Measurements from ENCODE around the gene BMERB1. TPM values are rescaled to one million over a fixed set of nuclear protein-coding genes. Genes with fewer than 3 reads are reported as not detected.

Gene BMERB1
- total RNA-seq, 4 donors from 2014 or later: 75.6 to 103 (median 92.9) TPM

DNA sequence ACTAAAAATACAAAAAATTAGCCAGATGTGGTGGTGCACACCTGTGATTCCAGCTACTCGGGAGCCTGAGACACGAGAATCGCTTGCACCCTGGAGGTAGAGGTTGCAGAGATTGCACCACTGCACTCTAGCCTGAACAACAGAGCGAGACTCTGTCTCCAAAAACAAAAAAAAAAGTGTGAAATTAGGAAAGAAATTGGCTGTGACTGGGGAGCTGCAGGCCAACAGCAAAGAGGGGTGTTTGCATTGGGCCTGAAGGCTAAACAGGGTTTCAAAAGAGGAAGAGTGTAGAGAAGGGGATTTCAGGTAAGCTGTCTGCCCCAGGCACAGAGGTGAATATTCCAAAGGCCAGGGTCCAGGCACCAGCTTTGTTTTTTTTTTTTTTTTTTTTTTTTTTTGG, 9.4 kb downstream of the BMERB1 start:
- DNase-seq (ENCODE audit: extremely low spot score): no peak
- Histone ChIP-seq H3K9me3 (no peaks in the 10 kb centered on the region), H3K4me3 (no peak overlapping the region), H3K4me1 (peaks cover 0 to 29% (median 23%) of the 10 kb centered on the region in 4 donors), H3K36me3 (peaks cover 0 to 12% (median 0%) of the 10 kb centered on the region in 4 donors), H3K27ac (replicated peaks in 1 of 4) (no peak overlapping the region), H3K27me3 (no peaks in the 10 kb centered on the region)
- TF ChIP-seq EP300 (IDR thresholded peaks at IDR 0.05) (no peak), POLR2A (IDR thresholded peaks at IDR 0.05; ENCODE audit: low read depth) (no peak)
- TF ChIP-seq, protein P1, sequence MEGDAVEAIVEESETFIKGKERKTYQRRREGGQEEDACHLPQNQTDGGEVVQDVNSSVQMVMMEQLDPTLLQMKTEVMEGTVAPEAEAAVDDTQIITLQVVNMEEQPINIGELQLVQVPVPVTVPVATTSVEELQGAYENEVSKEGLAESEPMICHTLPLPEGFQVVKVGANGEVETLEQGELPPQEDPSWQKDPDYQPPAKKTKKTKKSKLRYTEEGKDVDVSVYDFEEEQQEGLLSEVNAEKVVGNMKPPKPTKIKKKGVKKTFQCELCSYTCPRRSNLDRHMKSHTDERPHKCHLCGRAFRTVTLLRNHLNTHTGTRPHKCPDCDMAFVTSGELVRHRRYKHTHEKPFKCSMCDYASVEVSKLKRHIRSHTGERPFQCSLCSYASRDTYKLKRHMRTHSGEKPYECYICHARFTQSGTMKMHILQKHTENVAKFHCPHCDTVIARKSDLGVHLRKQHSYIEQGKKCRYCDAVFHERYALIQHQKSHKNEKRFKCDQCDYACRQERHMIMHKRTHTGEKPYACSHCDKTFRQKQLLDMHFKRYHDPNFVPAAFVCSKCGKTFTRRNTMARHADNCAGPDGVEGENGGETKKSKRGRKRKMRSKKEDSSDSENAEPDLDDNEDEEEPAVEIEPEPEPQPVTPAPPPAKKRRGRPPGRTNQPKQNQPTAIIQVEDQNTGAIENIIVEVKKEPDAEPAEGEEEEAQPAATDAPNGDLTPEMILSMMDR (IDR thresholded peaks at IDR 0.05): no peak
- 94% methylated on average over 4 of the region's 4 CpGs for WGBS
- intact Hi-C loops (cut with DNase I): no loop called here

DNA sequence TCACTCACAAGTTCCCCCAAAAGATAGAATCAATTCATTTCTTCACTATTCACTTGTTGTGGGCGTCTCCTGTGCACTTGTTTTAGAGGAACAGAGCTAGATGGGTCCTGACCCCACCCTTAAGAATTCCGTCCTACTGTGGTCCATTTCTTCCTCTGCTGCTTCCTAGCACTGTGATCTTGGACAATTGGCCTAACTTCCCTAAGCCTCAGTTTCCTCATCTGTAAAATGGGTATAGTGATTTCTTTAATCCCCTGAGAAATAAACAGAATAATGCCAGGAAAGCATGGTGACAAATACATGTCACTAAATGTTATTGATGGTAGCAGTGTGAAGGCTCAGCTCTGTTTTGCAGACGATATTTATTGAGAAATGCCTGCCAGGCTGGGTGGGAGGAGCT, 9.9 kb downstream of the BMERB1 start:
- Histone ChIP-seq H3K4me1 (peaks cover 0 to 28% (median 21%) of the 10 kb centered on the region in 4 donors), H3K27me3 (no peaks in the 10 kb centered on the region), H3K9me3 (no peaks in the 10 kb centered on the region), H3K27ac (replicated peaks in 1 of 4) (no peak overlapping the region), H3K4me3 (no peak overlapping the region), H3K36me3 (peaks cover 0 to 12% (median 0%) of the 10 kb centered on the region in 4 donors)
- DNase-seq (ENCODE audit: extremely low spot score): no peak
- TF ChIP-seq EP300 (IDR thresholded peaks at IDR 0.05) (no peak), POLR2A (IDR thresholded peaks at IDR 0.05; ENCODE audit: low read depth) (no peak), POLR2AphosphoS5 (IDR thresholded peaks at IDR 0.05) (no peak)
- TF ChIP-seq, protein P1 (IDR thresholded peaks at IDR 0.05): no peak
- 96% methylated on average over 3 of the region's 3 CpGs for WGBS
- intact Hi-C loops (cut with DNase I): no loop called here

DNA sequence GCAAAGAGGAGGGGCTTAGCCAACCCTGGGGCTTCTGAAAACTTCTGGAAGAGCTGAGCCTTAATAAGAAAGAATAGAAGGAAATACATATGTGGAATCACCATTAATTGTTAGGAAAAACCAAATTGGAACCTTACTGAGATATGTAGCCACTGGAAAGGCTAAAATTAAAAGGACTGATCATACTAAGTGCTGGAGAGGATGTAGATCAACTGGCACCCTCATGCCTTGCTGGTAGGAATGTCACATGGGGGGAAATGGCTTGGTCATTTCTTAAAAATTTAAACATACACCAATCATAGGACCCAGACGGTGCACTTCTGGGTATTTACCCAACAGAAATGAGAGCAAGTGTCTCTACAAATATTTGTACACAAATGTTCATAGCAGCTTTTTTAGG, 11.1 kb downstream of the BMERB1 start:
- WGBS: 100% methylated on average over 1 of the region's 1 CpG
- H3K4me3 ChIP-seq: no peak overlapping the region
- H3K9me3 ChIP-seq: no peaks in the 10 kb centered on the region
- H3K4me1 ChIP-seq: peaks cover 0 to 17% (median 11%) of the 10 kb centered on the region in 4 donors
- no peak for DNase-seq (ENCODE audit: extremely low spot score)
- no peak overlapping the region for H3K27ac ChIP-seq (replicated peaks in 1 of 4)
- H3K36me3 ChIP-seq: peaks cover 0 to 12% (median 0%) of the 10 kb centered on the region in 4 donors
- intact Hi-C loops (cut with DNase I): no loop called here
- no peaks in the 10 kb centered on the region for H3K27me3 ChIP-seq
- TF ChIP-seq, protein P1 (IDR thresholded peaks at IDR 0.05): no peak
- TF ChIP-seq EP300 (IDR thresholded peaks at IDR 0.05): no peak
- TF ChIP-seq POLR2A (IDR thresholded peaks at IDR 0.05; ENCODE audit: low read depth): no peak
- TF ChIP-seq POLR2AphosphoS5 (IDR thresholded peaks at IDR 0.05): no peak

DNA sequence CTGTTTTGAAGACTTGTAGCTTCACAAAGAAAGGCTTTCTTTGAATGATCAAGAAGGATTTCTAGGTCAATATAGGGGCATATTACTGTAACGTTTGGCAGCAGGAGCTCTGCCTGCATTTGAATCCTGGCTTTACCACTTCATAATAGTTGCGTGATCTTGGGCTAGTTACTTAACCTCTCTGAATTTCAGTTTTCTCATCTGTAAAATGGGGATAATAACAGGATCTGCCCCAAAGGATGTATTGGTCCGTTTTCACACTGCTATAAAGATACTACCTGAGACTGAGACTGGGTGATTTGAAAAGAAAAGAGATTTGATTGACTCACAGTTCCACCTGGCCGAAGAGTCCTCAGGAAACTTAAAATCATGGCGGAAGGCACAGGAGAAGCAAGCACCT, 12.5 kb downstream of the BMERB1 start:
- Histone ChIP-seq H3K27ac (replicated peaks in 1 of 4) (no peak overlapping the region), H3K4me3 (no peak overlapping the region), H3K27me3 (no peaks in the 10 kb centered on the region), H3K4me1 (peaks cover 0 to 8% (median 7%) of the 10 kb centered on the region in 4 donors), H3K9me3 (no peaks in the 10 kb centered on the region), H3K36me3 (peaks cover 0 to 12% (median 0%) of the 10 kb centered on the region in 4 donors)
- intact Hi-C loops (cut with DNase I): no loop called here
- no peak for DNase-seq (ENCODE audit: extremely low spot score)
- TF ChIP-seq POLR2A (IDR thresholded peaks at IDR 0.05; ENCODE audit: low read depth): no peak
- no peak for TF ChIP-seq EP300 (IDR thresholded peaks at IDR 0.05)
- TF ChIP-seq POLR2AphosphoS5 (IDR thresholded peaks at IDR 0.05): no peak
- TF ChIP-seq, protein P1 (IDR thresholded peaks at IDR 0.05): no peak
- WGBS: 97% methylated on average over 5 of the region's 5 CpGs

DNA sequence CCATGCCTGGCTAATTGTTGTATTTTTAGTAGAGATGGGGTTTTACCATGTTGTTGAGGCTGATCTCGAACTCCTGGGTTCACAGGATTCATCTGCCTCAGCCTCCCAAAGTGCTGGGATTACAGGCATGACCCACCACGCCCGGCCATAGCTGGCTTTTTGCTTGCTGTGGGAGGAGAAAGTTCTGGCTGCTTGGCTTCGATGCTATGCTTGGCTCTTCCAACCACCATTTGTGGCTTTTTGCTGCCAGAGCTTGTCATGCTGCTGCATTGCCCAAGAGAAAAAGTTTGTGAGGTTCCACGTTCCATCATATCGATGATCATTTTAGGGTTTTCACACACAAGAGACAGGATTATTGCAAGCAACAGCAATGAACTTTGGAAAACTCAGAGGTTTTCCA, 16.2 kb downstream of the BMERB1 start:
- Histone ChIP-seq H3K9me3 (no peaks in the 10 kb centered on the region), H3K27ac (replicated peaks in 1 of 4) (peak overlapping the region in 1 of 4 donors; percentile 27), H3K4me1 (no peaks in the 10 kb centered on the region), H3K36me3 (peaks cover 0 to 12% (median 0%) of the 10 kb centered on the region in 4 donors), H3K4me3 (no peak overlapping the region), H3K27me3 (no peaks in the 10 kb centered on the region)
- no peak for DNase-seq (ENCODE audit: extremely low spot score)
- WGBS: 78% methylated on average over 5 of the region's 6 CpGs
- TF ChIP-seq POLR2AphosphoS5 (IDR thresholded peaks at IDR 0.05) (no peak), EP300 (IDR thresholded peaks at IDR 0.05) (no peak), POLR2A (IDR thresholded peaks at IDR 0.05; ENCODE audit: low read depth) (no peak)
- TF ChIP-seq, protein P1 (IDR thresholded peaks at IDR 0.05): no peak
- intact Hi-C loops (cut with DNase I): no loop called here
